Measurements from ENCODE around the gene MYNN.

The MYNN gene

GRCh38 chr3:169780742-169781141 is 7.5 kb downstream of the MYNN start:
- H3K4me3 ChIP-seq (ENCODE audit: low read depth, low read length), result no peak overlapping the region
- TF ChIP-seq CTCF (IDR thresholded peaks at IDR 0.05; ENCODE audit: borderline replicate concordance, insufficient read depth, low read depth, low read length), result no peak

GRCh38 chr3:169781209-169781855 is 8.1 kb downstream of the MYNN start:
- H3K4me3 ChIP-seq (ENCODE audit: low read depth, low read length), result no peak overlapping the region
- TF ChIP-seq CTCF (IDR thresholded peaks at IDR 0.05; ENCODE audit: borderline replicate concordance, insufficient read depth, low read depth, low read length), result no peak

- TF ChIP-seq CTCF (IDR thresholded peaks at IDR 0.05; ENCODE audit: borderline replicate concordance, insufficient read depth, low read depth, low read length), result no peak
- no peak overlapping the region for H3K4me3 ChIP-seq (ENCODE audit: low read depth, low read length)
Measured at GRCh38 chr3:169787120-169787519, 13.9 kb downstream of the MYNN start.

GRCh38 chr3:169787791-169788190 is 14.6 kb downstream of the MYNN start:
- H3K4me3 ChIP-seq (ENCODE audit: low read depth, low read length), result no peak overlapping the region
- TF ChIP-seq CTCF (IDR thresholded peaks at IDR 0.05; ENCODE audit: borderline replicate concordance, insufficient read depth, low read depth, low read length), result no peak

GRCh38 chr3:169790219-169790618 is 17.0 kb downstream of the MYNN start:
- H3K4me3 ChIP-seq (ENCODE audit: low read depth, low read length), result no peak overlapping the region
- TF ChIP-seq CTCF (IDR thresholded peaks at IDR 0.05; ENCODE audit: borderline replicate concordance, insufficient read depth, low read depth, low read length), result no peak

GRCh38 chr3:169790687-169791429 is 17.7 kb downstream of the MYNN start:
- TF ChIP-seq CTCF (IDR thresholded peaks at IDR 0.05; ENCODE audit: borderline replicate concordance, insufficient read depth, low read depth, low read length), result no peak
- no peak overlapping the region for H3K4me3 ChIP-seq (ENCODE audit: low read depth, low read length)

GRCh38 chr3:169792359-169792758 is 19.2 kb downstream of the MYNN start:
- TF ChIP-seq CTCF (IDR thresholded peaks at IDR 0.05; ENCODE audit: borderline replicate concordance, insufficient read depth, low read depth, low read length), result no peak
- H3K4me3 ChIP-seq (ENCODE audit: low read depth, low read length), result no peak overlapping the region

All from GM12875 (cell line).